ENCODE results near the gene MCU.

MCU gene

GRCh38 chr10:72800000-72800740, 108.2 kb downstream of the MCU start:
- H3K79me1 ChIP-seq (replicated peaks; ENCODE audit: low read length, poor library complexity, severe bottlenecking), result peaks cover 11% of the 10 kb centered on the region
- no peak overlapping the region for H2BK12ac ChIP-seq (ENCODE audit: low read length in 2 of 2)
- H3K27me3 ChIP-seq (ENCODE audit: control insufficient read depth in 1 of 2, insufficient read depth in 1 of 2, low read length in 2 of 2), result no peaks in the 10 kb centered on the region
- H3K14ac ChIP-seq (ENCODE audit: low read length in 2 of 2), result no peak overlapping the region
- no peak overlapping the region for H2BK5ac ChIP-seq (ENCODE audit: low read depth, low read length, poor library complexity, severe bottlenecking)
- no peak overlapping the region for H2BK120ac ChIP-seq (ENCODE audit: low read depth, low read length)
- no peaks in the 10 kb centered on the region for H3K36me3 ChIP-seq (ENCODE audit: control insufficient read depth in 1 of 2, insufficient read depth in 2 of 2, low read depth in 1 of 2, low read length in 2 of 2)
- H3K4me1 ChIP-seq (ENCODE audit: control insufficient read depth, insufficient read depth, low read depth, low read length), result peaks cover 1% of the 10 kb centered on the region
- no peak overlapping the region for H3K4me3 ChIP-seq (ENCODE audit: insufficient read depth in 1 of 2, low read depth in 1 of 2, low read length in 2 of 2)
- H3K4me2 ChIP-seq (ENCODE audit: low read length, poor library complexity, severe bottlenecking), result no peak overlapping the region
- no peak overlapping the region for H3K23ac ChIP-seq (ENCODE audit: low read length in 2 of 2)
- H3K9ac ChIP-seq (ENCODE audit: low read length), result no peak overlapping the region
- no peak overlapping the region for H3K18ac ChIP-seq (ENCODE audit: low read depth in 1 of 2, low read length in 2 of 2)
- no peak overlapping the region for H3K27ac ChIP-seq (ENCODE audit: low read length, poor library complexity, severe bottlenecking)
- 83% methylated on average over 2 of the region's 4 CpGs for WGBS
- DNase-seq, result no peak
- no peak overlapping the region for H2AK5ac ChIP-seq (ENCODE audit: low read length, severe bottlenecking)
- no peak overlapping the region for H4K8ac ChIP-seq (ENCODE audit: low read length)
- no peak overlapping the region for H2AFZ ChIP-seq (ENCODE audit: low read depth, low read length)
- H4K91ac ChIP-seq (ENCODE audit: low read length), result no peak overlapping the region
- H3K4ac ChIP-seq (ENCODE audit: low read depth in 1 of 2, low read length in 2 of 2), result no peak overlapping the region
- no peak overlapping the region for H2BK15ac ChIP-seq (ENCODE audit: low read depth, poor library complexity, severe bottlenecking)
- no peaks in the 10 kb centered on the region for H3K9me3 ChIP-seq (ENCODE audit: control insufficient read depth, low read length)

GRCh38 chr10:72800741-72801092, 108.8 kb downstream of the MCU start:
- Histone ChIP-seq H3K9ac (ENCODE audit: low read length) (no peak overlapping the region), H2BK15ac (ENCODE audit: low read depth, poor library complexity, severe bottlenecking) (no peak overlapping the region), H3K27ac (ENCODE audit: low read length, poor library complexity, severe bottlenecking) (no peak overlapping the region), H3K79me1 (replicated peaks; ENCODE audit: low read length, poor library complexity, severe bottlenecking) (peaks cover 11% of the 10 kb centered on the region), H3K4me2 (ENCODE audit: low read length, poor library complexity, severe bottlenecking) (no peak overlapping the region), H4K91ac (ENCODE audit: low read length) (no peak overlapping the region), H2BK5ac (ENCODE audit: low read depth, low read length, poor library complexity, severe bottlenecking) (no peak overlapping the region), H2BK120ac (ENCODE audit: low read depth, low read length) (no peak overlapping the region), H2AFZ (ENCODE audit: low read depth, low read length) (no peak overlapping the region), H2AK5ac (ENCODE audit: low read length, severe bottlenecking) (no peak overlapping the region), H4K8ac (ENCODE audit: low read length) (no peak overlapping the region), H3K36me3 (ENCODE audit: control insufficient read depth in 1 of 2, insufficient read depth in 2 of 2, low read depth in 1 of 2, low read length in 2 of 2) (no peaks in the 10 kb centered on the region), H3K9me3 (ENCODE audit: control insufficient read depth, low read length) (no peaks in the 10 kb centered on the region), H3K4me3 (ENCODE audit: insufficient read depth in 1 of 2, low read depth in 1 of 2, low read length in 2 of 2) (no peak overlapping the region), H3K27me3 (ENCODE audit: control insufficient read depth in 1 of 2, insufficient read depth in 1 of 2, low read length in 2 of 2) (no peaks in the 10 kb centered on the region), H3K4ac (ENCODE audit: low read depth in 1 of 2, low read length in 2 of 2) (no peak overlapping the region), H3K14ac (ENCODE audit: low read length in 2 of 2) (no peak overlapping the region), H2BK12ac (ENCODE audit: low read length in 2 of 2) (no peak overlapping the region), H3K23ac (ENCODE audit: low read length in 2 of 2) (no peak overlapping the region), H3K4me1 (ENCODE audit: control insufficient read depth, insufficient read depth, low read depth, low read length) (peaks cover 1% of the 10 kb centered on the region), H3K18ac (ENCODE audit: low read depth in 1 of 2, low read length in 2 of 2) (no peak overlapping the region)
- WGBS, result 85% methylated on average over 5 of the region's 6 CpGs
- DNase-seq, result no peak

GRCh38 chr10:72801263-72801868, 109.4 kb downstream of the MCU start:
- Histone ChIP-seq H3K27ac (ENCODE audit: low read length, poor library complexity, severe bottlenecking) (no peak overlapping the region), H3K23ac (ENCODE audit: low read length in 2 of 2) (no peak overlapping the region), H3K9me3 (ENCODE audit: control insufficient read depth, low read length) (no peaks in the 10 kb centered on the region), H3K79me1 (replicated peaks; ENCODE audit: low read length, poor library complexity, severe bottlenecking) (peaks cover 8% of the 10 kb centered on the region), H2AK5ac (ENCODE audit: low read length, severe bottlenecking) (no peak overlapping the region), H3K18ac (ENCODE audit: low read depth in 1 of 2, low read length in 2 of 2) (no peak overlapping the region), H2BK5ac (ENCODE audit: low read depth, low read length, poor library complexity, severe bottlenecking) (no peak overlapping the region), H2BK15ac (ENCODE audit: low read depth, poor library complexity, severe bottlenecking) (no peak overlapping the region), H2BK120ac (ENCODE audit: low read depth, low read length) (no peak overlapping the region), H3K9ac (ENCODE audit: low read length) (no peak overlapping the region), H3K36me3 (ENCODE audit: control insufficient read depth in 1 of 2, insufficient read depth in 2 of 2, low read depth in 1 of 2, low read length in 2 of 2) (no peaks in the 10 kb centered on the region), H4K91ac (ENCODE audit: low read length) (no peak overlapping the region), H3K4me2 (ENCODE audit: low read length, poor library complexity, severe bottlenecking) (no peak overlapping the region), H4K8ac (ENCODE audit: low read length) (no peak overlapping the region), H3K14ac (ENCODE audit: low read length in 2 of 2) (no peak overlapping the region), H2BK12ac (ENCODE audit: low read length in 2 of 2) (no peak overlapping the region), H3K4me1 (ENCODE audit: control insufficient read depth, insufficient read depth, low read depth, low read length) (peaks cover 1% of the 10 kb centered on the region), H3K4me3 (ENCODE audit: insufficient read depth in 1 of 2, low read depth in 1 of 2, low read length in 2 of 2) (no peak overlapping the region), H3K27me3 (ENCODE audit: control insufficient read depth in 1 of 2, insufficient read depth in 1 of 2, low read length in 2 of 2) (no peaks in the 10 kb centered on the region), H3K4ac (ENCODE audit: low read depth in 1 of 2, low read length in 2 of 2) (no peak overlapping the region), H2AFZ (ENCODE audit: low read depth, low read length) (no peak overlapping the region)
- DNase-seq, result no peak
- WGBS, result 100% methylated on average over 1 of the region's 5 CpGs

- no peak overlapping the region for H4K91ac ChIP-seq (ENCODE audit: low read length)
- peaks cover 1% of the 10 kb centered on the region for H3K4me1 ChIP-seq (ENCODE audit: control insufficient read depth, insufficient read depth, low read depth, low read length)
- H3K9ac ChIP-seq (ENCODE audit: low read length), result peak overlapping the region; percentile 87
- no peak overlapping the region for H2BK120ac ChIP-seq (ENCODE audit: low read depth, low read length)
- H3K36me3 ChIP-seq (ENCODE audit: control insufficient read depth in 1 of 2, insufficient read depth in 2 of 2, low read depth in 1 of 2, low read length in 2 of 2), result no peaks in the 10 kb centered on the region
- no peak overlapping the region for H2BK15ac ChIP-seq (ENCODE audit: low read depth, poor library complexity, severe bottlenecking)
- no peak overlapping the region for H3K4ac ChIP-seq (ENCODE audit: low read depth in 1 of 2, low read length in 2 of 2)
- no peaks in the 10 kb centered on the region for H3K9me3 ChIP-seq (ENCODE audit: control insufficient read depth, low read length)
- no peak overlapping the region for H2AFZ ChIP-seq (ENCODE audit: low read depth, low read length)
- WGBS, result no CpG with 5 or more reads among the region's 2 CpGs
- no peak overlapping the region for H4K8ac ChIP-seq (ENCODE audit: low read length)
- no peaks in the 10 kb centered on the region for H3K27me3 ChIP-seq (ENCODE audit: control insufficient read depth in 1 of 2, insufficient read depth in 1 of 2, low read length in 2 of 2)
- H3K4me2 ChIP-seq (ENCODE audit: low read length, poor library complexity, severe bottlenecking), result no peak overlapping the region
- H3K18ac ChIP-seq (ENCODE audit: low read depth in 1 of 2, low read length in 2 of 2), result no peak overlapping the region
- DNase-seq, result peak; percentile 41
- H3K79me1 ChIP-seq (replicated peaks; ENCODE audit: low read length, poor library complexity, severe bottlenecking), result peaks cover 8% of the 10 kb centered on the region
- H3K23ac ChIP-seq (ENCODE audit: low read length in 2 of 2), result no peak overlapping the region
- peak overlapping the region; percentile 67 for H3K27ac ChIP-seq (ENCODE audit: low read length, poor library complexity, severe bottlenecking)
- no peak overlapping the region for H2AK5ac ChIP-seq (ENCODE audit: low read length, severe bottlenecking)
- peak overlapping the region in 1 of 2 experiments; percentile 57 for H3K4me3 ChIP-seq (ENCODE audit: insufficient read depth in 1 of 2, low read depth in 1 of 2, low read length in 2 of 2)
- no peak overlapping the region for H2BK12ac ChIP-seq (ENCODE audit: low read length in 2 of 2)
- H3K14ac ChIP-seq (ENCODE audit: low read length in 2 of 2), result no peak overlapping the region
- no peak overlapping the region for H2BK5ac ChIP-seq (ENCODE audit: low read depth, low read length, poor library complexity, severe bottlenecking)
Observed at GRCh38 chr10:72802332-72802731, 110.4 kb downstream of the MCU start.

All from mesenchymal stem cell (in vitro differentiated cells and primary cell).